ENCODE data around the gene RUSC1.

Gene RUSC1

DNA sequence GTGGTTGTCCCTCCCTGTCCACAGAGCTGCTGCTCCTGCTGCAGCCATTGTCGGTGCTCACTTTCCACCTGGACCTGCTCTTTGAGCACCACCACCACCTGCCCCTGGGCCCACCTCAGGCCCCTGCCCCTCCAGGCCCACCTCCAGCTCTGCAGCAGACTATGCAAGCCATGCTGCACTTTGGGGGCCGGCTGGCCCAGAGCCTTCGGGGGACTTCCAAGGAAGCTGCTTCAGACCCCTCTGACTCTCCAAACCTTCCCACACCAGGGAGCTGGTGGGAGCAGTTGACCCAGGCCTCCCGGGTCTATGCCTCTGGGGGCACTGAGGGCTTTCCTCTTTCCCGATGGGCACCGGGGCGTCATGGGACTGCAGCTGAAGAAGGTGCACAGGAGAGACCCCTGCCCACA is 5.9 kb downstream of the RUSC1 start:
- TF ChIP-seq, protein P1, sequence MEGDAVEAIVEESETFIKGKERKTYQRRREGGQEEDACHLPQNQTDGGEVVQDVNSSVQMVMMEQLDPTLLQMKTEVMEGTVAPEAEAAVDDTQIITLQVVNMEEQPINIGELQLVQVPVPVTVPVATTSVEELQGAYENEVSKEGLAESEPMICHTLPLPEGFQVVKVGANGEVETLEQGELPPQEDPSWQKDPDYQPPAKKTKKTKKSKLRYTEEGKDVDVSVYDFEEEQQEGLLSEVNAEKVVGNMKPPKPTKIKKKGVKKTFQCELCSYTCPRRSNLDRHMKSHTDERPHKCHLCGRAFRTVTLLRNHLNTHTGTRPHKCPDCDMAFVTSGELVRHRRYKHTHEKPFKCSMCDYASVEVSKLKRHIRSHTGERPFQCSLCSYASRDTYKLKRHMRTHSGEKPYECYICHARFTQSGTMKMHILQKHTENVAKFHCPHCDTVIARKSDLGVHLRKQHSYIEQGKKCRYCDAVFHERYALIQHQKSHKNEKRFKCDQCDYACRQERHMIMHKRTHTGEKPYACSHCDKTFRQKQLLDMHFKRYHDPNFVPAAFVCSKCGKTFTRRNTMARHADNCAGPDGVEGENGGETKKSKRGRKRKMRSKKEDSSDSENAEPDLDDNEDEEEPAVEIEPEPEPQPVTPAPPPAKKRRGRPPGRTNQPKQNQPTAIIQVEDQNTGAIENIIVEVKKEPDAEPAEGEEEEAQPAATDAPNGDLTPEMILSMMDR (IDR thresholded peaks at IDR 0.05) = no peak

DNA sequence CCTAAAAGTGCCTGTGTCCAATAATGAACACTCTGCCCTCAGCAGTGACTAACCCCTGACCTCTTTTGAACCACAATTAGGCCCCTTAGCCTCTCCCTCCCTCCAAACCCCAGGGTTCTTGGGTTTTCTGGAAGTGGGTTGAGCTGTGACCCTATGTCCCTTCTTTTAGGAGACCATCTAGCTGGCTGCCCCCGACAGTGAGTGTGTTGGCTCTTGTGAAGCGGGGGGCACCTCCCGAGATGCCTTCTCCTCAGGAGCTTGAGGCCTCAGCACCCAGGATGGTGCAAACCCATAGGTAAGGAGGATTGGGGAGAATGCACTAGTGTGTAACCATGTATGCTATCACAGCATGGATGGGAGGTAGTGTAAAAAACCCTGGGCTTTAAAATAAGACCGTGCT is 7.3 kb downstream of the RUSC1 start:
- TF ChIP-seq, protein P1 (IDR thresholded peaks at IDR 0.05) = no peak

DNA sequence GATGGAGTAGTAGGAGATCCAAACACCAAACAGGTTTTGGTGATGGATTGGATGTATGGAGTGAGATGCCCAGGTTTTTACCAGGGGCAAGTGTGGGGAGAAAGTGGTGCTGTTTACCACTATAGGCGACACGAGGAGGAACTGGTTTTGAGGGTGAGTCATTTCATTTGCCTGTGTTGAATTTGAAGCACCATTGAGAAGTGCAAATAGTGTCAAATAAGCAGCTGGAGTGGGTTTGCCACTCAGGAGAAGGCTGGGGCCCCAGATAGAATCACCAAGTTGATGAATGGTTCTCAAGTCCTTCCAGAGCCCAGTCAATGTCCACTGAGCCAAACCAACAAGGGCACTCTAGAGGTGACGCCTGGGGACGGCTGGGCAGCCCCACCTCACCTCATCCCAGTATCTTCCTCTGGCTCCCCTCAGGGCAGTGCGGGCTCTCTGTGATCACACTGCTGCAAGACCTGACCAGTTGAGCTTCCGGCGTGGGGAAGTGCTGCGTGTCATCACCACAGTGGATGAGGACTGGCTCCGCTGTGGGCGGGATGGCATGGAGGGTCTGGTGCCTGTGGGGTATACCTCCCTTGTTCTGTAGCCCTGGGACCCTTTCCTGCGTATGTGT is 9.4 kb downstream of the RUSC1 start:
- TF ChIP-seq, protein P1 (IDR thresholded peaks at IDR 0.05) = no peak

- TF ChIP-seq, protein P1 (IDR thresholded peaks at IDR 0.05) = no peak
Measured at GRCh38 chr1:155334962-155335361, 14.3 kb downstream of the RUSC1 start.

DNA sequence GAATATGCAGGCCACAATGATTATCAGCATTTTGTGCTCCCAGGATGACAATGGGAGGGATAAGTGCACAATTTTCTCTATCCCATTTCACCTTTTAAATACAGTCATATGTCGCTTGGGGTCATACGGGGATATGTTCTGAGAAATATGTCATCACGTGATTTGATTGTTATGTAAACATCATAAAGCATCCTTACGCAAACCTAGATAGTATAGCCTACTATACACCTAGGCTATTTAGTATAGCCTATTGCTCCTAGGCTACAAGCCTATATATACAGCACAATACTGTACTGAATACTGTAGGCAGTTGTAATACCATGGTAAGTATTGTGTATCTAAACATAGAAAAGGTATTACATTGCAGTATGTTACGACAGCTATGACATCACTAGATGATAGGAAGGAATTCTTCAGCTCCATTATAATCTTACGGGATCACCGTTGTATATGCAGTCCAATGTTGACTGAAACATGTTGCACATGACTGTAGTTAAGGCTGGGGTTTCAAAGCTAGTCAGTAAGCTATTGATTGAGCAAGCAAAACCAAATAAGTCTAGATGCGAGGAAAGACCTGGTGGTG is 18.9 kb downstream of the RUSC1 start:
- TF ChIP-seq, protein P1 (IDR thresholded peaks at IDR 0.05) = no peak

DNA sequence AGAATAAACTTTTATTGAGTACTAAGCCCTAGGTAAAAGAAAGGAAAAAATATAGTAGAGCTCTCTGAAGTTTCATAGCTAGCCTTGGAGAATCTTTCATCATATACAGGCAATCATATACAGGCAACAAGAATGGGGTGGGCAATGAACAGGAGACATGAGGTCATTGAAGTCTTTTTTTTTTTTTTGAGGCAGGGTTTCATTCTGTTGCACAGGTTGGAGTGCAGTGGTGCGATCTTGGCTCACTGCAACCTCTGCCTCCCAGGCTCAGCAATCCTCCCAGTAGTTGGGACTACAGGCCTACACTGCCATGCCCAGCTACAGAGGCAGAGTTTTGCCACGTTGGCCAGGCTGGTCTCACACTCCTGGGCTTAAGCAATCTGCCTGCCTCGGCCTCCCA is 22.1 kb downstream of the RUSC1 start:
- TF ChIP-seq, protein P1 (IDR thresholded peaks at IDR 0.05) = no peak

- TF ChIP-seq, protein P1 (IDR thresholded peaks at IDR 0.05) = no peak
Measured at GRCh38 chr1:155352631-155353030, 31.9 kb downstream of the RUSC1 start.
